Measurements from ENCODE around the gene XIAP. TPM values are rescaled to one million over a fixed set of nuclear protein-coding genes. Genes with fewer than 3 reads are reported as not detected.

The XIAP gene
- total and polyA plus RNA-seq, 4 donors, result 8.5 to 58.6 (median 35.8) TPM

GRCh38 chrX:123960956-123961267, 101.1 kb downstream of the XIAP start:
- TF ChIP-seq, protein P1, sequence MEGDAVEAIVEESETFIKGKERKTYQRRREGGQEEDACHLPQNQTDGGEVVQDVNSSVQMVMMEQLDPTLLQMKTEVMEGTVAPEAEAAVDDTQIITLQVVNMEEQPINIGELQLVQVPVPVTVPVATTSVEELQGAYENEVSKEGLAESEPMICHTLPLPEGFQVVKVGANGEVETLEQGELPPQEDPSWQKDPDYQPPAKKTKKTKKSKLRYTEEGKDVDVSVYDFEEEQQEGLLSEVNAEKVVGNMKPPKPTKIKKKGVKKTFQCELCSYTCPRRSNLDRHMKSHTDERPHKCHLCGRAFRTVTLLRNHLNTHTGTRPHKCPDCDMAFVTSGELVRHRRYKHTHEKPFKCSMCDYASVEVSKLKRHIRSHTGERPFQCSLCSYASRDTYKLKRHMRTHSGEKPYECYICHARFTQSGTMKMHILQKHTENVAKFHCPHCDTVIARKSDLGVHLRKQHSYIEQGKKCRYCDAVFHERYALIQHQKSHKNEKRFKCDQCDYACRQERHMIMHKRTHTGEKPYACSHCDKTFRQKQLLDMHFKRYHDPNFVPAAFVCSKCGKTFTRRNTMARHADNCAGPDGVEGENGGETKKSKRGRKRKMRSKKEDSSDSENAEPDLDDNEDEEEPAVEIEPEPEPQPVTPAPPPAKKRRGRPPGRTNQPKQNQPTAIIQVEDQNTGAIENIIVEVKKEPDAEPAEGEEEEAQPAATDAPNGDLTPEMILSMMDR (IDR thresholded peaks at IDR 0.05; ENCODE audit: control extremely low read depth, extremely low read depth), result no peak
- peaks cover 0 to 4% (median 0%) of the 10 kb centered on the region in 4 donors for H3K9me3 ChIP-seq (ENCODE audit: control insufficient read depth in 4 of 4, insufficient read depth in 3 of 4, low read length in 3 of 4)
- DNase-seq, result no peak

DNA sequence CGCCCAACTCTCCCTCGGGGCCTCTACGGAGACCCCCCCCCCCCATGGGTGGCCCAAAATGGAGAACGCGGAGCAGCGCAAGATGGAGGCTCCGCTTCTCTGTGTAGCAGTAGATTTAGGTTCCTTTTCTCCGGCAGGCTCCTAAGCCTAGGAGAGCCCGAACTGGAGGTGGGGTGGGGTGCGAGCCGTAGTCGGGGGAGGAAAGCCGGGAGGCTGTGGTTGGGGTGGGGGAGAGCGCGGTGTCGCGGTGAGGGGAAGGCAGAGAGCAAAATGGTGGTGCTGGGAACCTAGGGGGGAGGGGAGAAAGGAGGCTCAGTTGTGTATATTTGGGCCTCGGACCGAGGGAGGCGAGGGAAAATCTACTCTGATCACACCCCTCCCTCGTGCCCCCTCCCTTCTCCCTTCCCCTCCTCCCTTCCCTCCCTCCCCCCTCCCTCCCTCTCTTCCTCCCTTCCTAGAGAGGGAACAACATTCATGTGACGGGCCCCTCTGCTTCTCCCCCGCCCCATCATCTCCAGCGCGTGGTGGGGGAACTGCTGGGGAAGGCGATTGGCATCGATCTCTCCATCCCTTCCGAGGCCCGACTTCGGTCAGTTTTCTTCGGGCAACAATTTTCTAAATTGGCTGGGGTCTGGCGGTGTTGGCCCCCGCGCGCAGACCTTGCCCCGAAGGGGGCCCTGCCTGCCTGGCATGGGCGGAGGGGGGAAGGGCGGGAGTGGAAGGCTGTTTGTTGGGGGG, 101.6 kb downstream of the XIAP start, which contains the start of gene STAG2:
Gene STAG2 (plus strand): TSS at position 439 of the 738 bp plus-strand sequence. CDS start 60,922 bp downstream, outside the sequence.
- ATAC-seq (ENCODE audit: insufficient read depth, low FRiP score) (peak; percentile 23), DNase-seq (peak; percentile 89 to 96 (median 93))
- no peaks in the 10 kb centered on the region for H3K36me3 ChIP-seq (ENCODE audit: control insufficient read depth in 4 of 4, insufficient read depth in 4 of 4, low read length in 4 of 4)
- H3K9me3 ChIP-seq (ENCODE audit: control insufficient read depth in 4 of 4, insufficient read depth in 3 of 4, low read length in 3 of 4), result peaks cover 0 to 4% (median 0%) of the 10 kb centered on the region in 4 donors
- TF ChIP-seq, protein P1 (IDR thresholded peaks at IDR 0.05; ENCODE audit: control extremely low read depth, extremely low read depth), result no peak
- H3K4me3 ChIP-seq, result peak within 1 kb of the TSS; percentile 65
- H3K4me1 ChIP-seq (ENCODE audit: control insufficient read depth in 5 of 5, insufficient read depth in 5 of 5, low read length in 5 of 5), result peaks cover 0 to 13% (median 0%) of the 10 kb centered on the region in 5 donors
- WGBS, 2 donors, result 0 to 35% methylated on average over 4 to 38 of the region's 38 CpGs
- H3K9ac ChIP-seq (ENCODE audit: insufficient read depth in 1 of 2, low read length in 2 of 2), result peak within 1 kb of the TSS; percentile 96 to 98
- no peaks in the 10 kb centered on the region for H3K27me3 ChIP-seq (ENCODE audit: control insufficient read depth in 3 of 3, insufficient read depth in 3 of 3, low read length in 2 of 3)
- H3K27ac ChIP-seq (ENCODE audit: low read depth in 1 of 2, low read length in 1 of 2), result peak within 1 kb of the TSS; percentile 90 to 97

More at GRCh38 chrX:123960956-123961267, 101.1 kb downstream of the XIAP start:
- H3K9ac ChIP-seq (ENCODE audit: insufficient read depth in 1 of 2, low read length in 2 of 2), result peak overlapping the region; percentile 96 to 98
- ATAC-seq (ENCODE audit: insufficient read depth, low FRiP score), result no peak
- 22% methylated on average over 13 of the region's 13 CpGs; no CpG with 5 or more reads in 1 of the 2 donors for WGBS, 2 donors
- H3K27me3 ChIP-seq (ENCODE audit: control insufficient read depth in 3 of 3, insufficient read depth in 3 of 3, low read length in 2 of 3), result no peaks in the 10 kb centered on the region
- H3K4me1 ChIP-seq (ENCODE audit: control insufficient read depth in 5 of 5, insufficient read depth in 5 of 5, low read length in 5 of 5), result peaks cover 0 to 13% (median 0%) of the 10 kb centered on the region in 5 donors
- peak overlapping the region; percentile 65 for H3K4me3 ChIP-seq
- H3K36me3 ChIP-seq (ENCODE audit: control insufficient read depth in 4 of 4, insufficient read depth in 4 of 4, low read length in 4 of 4), result no peaks in the 10 kb centered on the region
- H3K27ac ChIP-seq (ENCODE audit: low read depth in 1 of 2, low read length in 1 of 2), result peak overlapping the region; percentile 83 to 94

GRCh38 chrX:123962006-123962467, 102.2 kb downstream of the XIAP start:
- Histone ChIP-seq H3K9ac (ENCODE audit: insufficient read depth in 1 of 2, low read length in 2 of 2) (peak overlapping the region; percentile 80 to 85), H3K9me3 (ENCODE audit: control insufficient read depth in 4 of 4, insufficient read depth in 3 of 4, low read length in 3 of 4) (peaks cover 0 to 4% (median 0%) of the 10 kb centered on the region in 4 donors), H3K27ac (ENCODE audit: low read depth in 1 of 2, low read length in 1 of 2) (peak overlapping the region; percentile 87 to 97), H3K4me3 (peak overlapping the region; percentile 49), H3K36me3 (ENCODE audit: control insufficient read depth in 4 of 4, insufficient read depth in 4 of 4, low read length in 4 of 4) (no peaks in the 10 kb centered on the region), H3K27me3 (ENCODE audit: control insufficient read depth in 3 of 3, insufficient read depth in 3 of 3, low read length in 2 of 3) (no peaks in the 10 kb centered on the region), H3K4me1 (ENCODE audit: control insufficient read depth in 5 of 5, insufficient read depth in 5 of 5, low read length in 5 of 5) (peaks cover 0 to 13% (median 0%) of the 10 kb centered on the region in 5 donors)
- ATAC-seq (ENCODE audit: insufficient read depth, low FRiP score) (no peak), DNase-seq (no peak)
- 0 to 38% methylated on average over 23 of the region's 23 CpGs for WGBS, 2 donors
- TF ChIP-seq, protein P1 (IDR thresholded peaks at IDR 0.05; ENCODE audit: control extremely low read depth, extremely low read depth), result no peak

Measured in lung (tissue), 12 donors.